MM.1S (cell line): ENCODE data around the gene CDH22.

Experiments
- DNase-seq: peaks from one replicate; pipeline ENCODE4 v3.0.0-alpha.2; 2015
- H2AFZ ChIP-seq: fragments of 300-600 bp; sonication (generic); 2 replicates; pipeline ENCODE4 v1.6.0; 2016; ENCODE audit warnings: antibody characterized with exemption, low read length
- H3F3A ChIP-seq: fragments of 300-600 bp; sonication (generic); 2 replicates; pipeline ENCODE4 v1.6.1; 2016; ENCODE audit warnings: mild to moderate bottlenecking, antibody characterized with exemption, low read length, moderate library complexity, mixed read lengths; ENCODE audit not compliant: insufficient read depth
- H3K27ac ChIP-seq: fragments of 300-600 bp; sonication (generic); 2 replicates; pipeline ENCODE4 v1.5.1; 2016; ENCODE audit warnings: mild to moderate bottlenecking, low read length
- H3K27me3 ChIP-seq: fragments of 300-600 bp; sonication (generic); replicated peaks from 2 replicates; pipeline ENCODE4 v1.6.0; 2016; ENCODE audit warnings: low read length; ENCODE audit not compliant: insufficient read depth
- H3K36me3 ChIP-seq: fragments of 300-600 bp; sonication (generic); replicated peaks from 2 replicates; pipeline ENCODE4 v1.6.1; 2016; ENCODE audit warnings: mild to moderate bottlenecking, low read length, mixed read lengths; ENCODE audit not compliant: insufficient read depth
- H3K4me1 ChIP-seq: fragments of 300-600 bp; sonication (generic); 2 replicates; pipeline ENCODE4 v1.6.1; 2016; ENCODE audit warnings: low read length, mixed read lengths
- H3K4me2 ChIP-seq: fragments of 300-600 bp; sonication (generic); 2 replicates; pipeline ENCODE4 v1.6.0; 2016; ENCODE audit warnings: low read depth, low read length
- H3K4me3 ChIP-seq: fragments of 300-600 bp; sonication (generic); 2 replicates; pipeline ENCODE4 v1.5.1; 2016; ENCODE audit warnings: low read length, mixed read lengths
- H3K79me2 ChIP-seq: fragments of 300-600 bp; sonication (generic); 2 replicates; pipeline ENCODE4 v1.6.1; 2016; ENCODE audit warnings: mixed run types, low read length, mixed read lengths
- H3K9ac ChIP-seq: fragments of 300-600 bp; sonication (generic); 2 replicates; pipeline ENCODE4 v1.6.1; 2016; ENCODE audit warnings: low read length, mixed read lengths
- H3K9me2 ChIP-seq: fragments of 300-600 bp; sonication (generic); replicated peaks from 2 replicates; pipeline ENCODE4 v1.6.1; 2016; ENCODE audit warnings: mild to moderate bottlenecking, low read length, mixed read lengths; ENCODE audit not compliant: insufficient read depth
- H3K9me3 ChIP-seq: fragments of 300-600 bp; sonication (generic); replicated peaks from 2 replicates; pipeline ENCODE4 v1.6.1; 2016; ENCODE audit warnings: mild to moderate bottlenecking, low read length, mixed read lengths; ENCODE audit not compliant: insufficient read depth
- H4K20me1 ChIP-seq: fragments of 300-600 bp; sonication (generic); 2 replicates; pipeline ENCODE4 v1.6.1; 2016; ENCODE audit warnings: mild to moderate bottlenecking, low read length, moderate library complexity, mixed read lengths; ENCODE audit not compliant: insufficient read depth
- EZH2 ChIP-seq: fragments of 300-600 bp; sonication (generic); optimal IDR thresholded peaks from 2 replicates; pipeline ENCODE3; 2017; ENCODE audit warnings: low read depth, mild to moderate bottlenecking, antibody characterized with exemption, low read length, mixed read lengths
- EZH2phosphoT487 ChIP-seq: fragments of 300-600 bp; sonication (generic); IDR thresholded peaks from 2 replicates; pipeline ENCODE4 v1.6.1; 2018; ENCODE audit warnings: antibody characterized with exemption, low read length
- TF ChIP-seq, protein P1 (sequence below): fragments of 300-600 bp; sonication (generic); IDR thresholded peaks from 2 replicates; pipeline ENCODE4 v1.5.1; 2016; ENCODE audit warnings: antibody characterized with exemption, low read length, mixed read lengths

The CDH22 gene

DNA sequence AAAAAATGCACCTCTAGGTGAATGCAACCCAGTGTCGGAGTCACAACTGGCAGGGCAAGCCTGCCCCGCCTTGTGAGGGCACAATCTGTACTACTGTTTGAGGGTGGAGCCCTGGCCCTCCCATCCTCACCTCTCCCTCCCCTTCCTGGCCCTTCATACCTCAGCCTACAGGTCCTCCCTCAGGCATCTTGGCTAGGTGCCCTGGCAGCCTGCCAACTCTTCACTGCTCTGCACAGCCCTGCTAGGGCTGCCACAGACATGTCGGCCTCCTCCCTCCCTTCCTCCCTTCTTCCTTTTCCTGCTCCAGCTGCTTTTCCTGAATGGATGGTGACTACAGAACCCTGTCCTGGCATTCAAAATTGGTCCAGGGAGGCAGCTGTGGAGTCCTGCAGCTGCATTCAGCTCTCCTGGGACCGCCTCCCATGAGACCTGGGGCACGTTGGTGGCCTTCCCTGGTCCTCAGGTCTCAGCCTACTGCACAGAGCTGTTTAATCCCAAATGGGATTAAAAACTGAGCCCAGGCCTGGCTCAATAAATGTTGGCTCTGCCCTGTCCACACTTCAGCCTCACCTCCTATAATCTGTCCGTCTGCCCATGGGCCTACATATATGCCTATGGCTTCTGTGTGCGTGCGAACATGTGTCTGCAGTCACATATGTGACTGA, 52.7 kb downstream of the CDH22 start:
- peak; percentile 39 for DNase-seq
- Histone ChIP-seq H3K4me2 (no peak overlapping the region), H3K9me2 (no peaks in the 10 kb centered on the region), H3F3A (no peaks in the 10 kb centered on the region), H3K79me2 (no peaks in the 10 kb centered on the region), H3K4me1 (no peaks in the 10 kb centered on the region), H3K27ac (no peak overlapping the region), H2AFZ (no peak overlapping the region), H3K9me3 (no peaks in the 10 kb centered on the region), H3K9ac (no peak overlapping the region), H4K20me1 (no peaks in the 10 kb centered on the region), H3K36me3 (no peaks in the 10 kb centered on the region), H3K27me3 (peaks cover 82% of the 10 kb centered on the region), H3K4me3 (no peak overlapping the region)
- no peak for TF ChIP-seq EZH2
- no peak for TF ChIP-seq EZH2phosphoT487

DNA sequence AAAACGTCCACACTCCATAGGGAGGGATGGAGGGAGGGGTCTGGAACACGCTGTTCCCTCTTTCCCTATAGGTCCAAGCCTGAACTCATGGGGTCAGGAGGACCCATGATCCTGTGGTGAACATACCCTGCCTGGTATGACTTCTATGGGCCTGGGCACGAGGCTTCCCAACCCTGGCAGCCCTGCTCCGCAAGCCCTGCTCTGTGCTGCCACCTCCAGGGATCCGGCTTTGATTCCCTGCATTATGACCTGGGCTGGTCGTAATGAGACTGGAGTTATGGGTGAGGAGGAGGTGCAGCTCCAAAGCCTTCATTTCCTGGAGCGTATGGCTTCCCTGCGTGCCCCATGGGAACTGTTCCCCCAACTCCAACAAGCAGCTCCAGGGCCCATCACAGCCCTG, 54.9 kb downstream of the CDH22 start:
- no peak for DNase-seq
- Histone ChIP-seq H3K9ac (no peak overlapping the region), H3K27me3 (peaks cover 81% of the 10 kb centered on the region), H2AFZ (no peak overlapping the region), H3K79me2 (no peaks in the 10 kb centered on the region), H3F3A (no peaks in the 10 kb centered on the region), H3K4me3 (no peak overlapping the region), H4K20me1 (no peaks in the 10 kb centered on the region), H3K27ac (no peak overlapping the region), H3K36me3 (no peaks in the 10 kb centered on the region), H3K4me2 (no peak overlapping the region), H3K4me1 (no peaks in the 10 kb centered on the region), H3K9me3 (no peaks in the 10 kb centered on the region), H3K9me2 (no peaks in the 10 kb centered on the region)
- no peak for TF ChIP-seq EZH2
- TF ChIP-seq EZH2phosphoT487, result no peak
- TF ChIP-seq, protein P1, sequence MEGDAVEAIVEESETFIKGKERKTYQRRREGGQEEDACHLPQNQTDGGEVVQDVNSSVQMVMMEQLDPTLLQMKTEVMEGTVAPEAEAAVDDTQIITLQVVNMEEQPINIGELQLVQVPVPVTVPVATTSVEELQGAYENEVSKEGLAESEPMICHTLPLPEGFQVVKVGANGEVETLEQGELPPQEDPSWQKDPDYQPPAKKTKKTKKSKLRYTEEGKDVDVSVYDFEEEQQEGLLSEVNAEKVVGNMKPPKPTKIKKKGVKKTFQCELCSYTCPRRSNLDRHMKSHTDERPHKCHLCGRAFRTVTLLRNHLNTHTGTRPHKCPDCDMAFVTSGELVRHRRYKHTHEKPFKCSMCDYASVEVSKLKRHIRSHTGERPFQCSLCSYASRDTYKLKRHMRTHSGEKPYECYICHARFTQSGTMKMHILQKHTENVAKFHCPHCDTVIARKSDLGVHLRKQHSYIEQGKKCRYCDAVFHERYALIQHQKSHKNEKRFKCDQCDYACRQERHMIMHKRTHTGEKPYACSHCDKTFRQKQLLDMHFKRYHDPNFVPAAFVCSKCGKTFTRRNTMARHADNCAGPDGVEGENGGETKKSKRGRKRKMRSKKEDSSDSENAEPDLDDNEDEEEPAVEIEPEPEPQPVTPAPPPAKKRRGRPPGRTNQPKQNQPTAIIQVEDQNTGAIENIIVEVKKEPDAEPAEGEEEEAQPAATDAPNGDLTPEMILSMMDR, result no peak

DNA sequence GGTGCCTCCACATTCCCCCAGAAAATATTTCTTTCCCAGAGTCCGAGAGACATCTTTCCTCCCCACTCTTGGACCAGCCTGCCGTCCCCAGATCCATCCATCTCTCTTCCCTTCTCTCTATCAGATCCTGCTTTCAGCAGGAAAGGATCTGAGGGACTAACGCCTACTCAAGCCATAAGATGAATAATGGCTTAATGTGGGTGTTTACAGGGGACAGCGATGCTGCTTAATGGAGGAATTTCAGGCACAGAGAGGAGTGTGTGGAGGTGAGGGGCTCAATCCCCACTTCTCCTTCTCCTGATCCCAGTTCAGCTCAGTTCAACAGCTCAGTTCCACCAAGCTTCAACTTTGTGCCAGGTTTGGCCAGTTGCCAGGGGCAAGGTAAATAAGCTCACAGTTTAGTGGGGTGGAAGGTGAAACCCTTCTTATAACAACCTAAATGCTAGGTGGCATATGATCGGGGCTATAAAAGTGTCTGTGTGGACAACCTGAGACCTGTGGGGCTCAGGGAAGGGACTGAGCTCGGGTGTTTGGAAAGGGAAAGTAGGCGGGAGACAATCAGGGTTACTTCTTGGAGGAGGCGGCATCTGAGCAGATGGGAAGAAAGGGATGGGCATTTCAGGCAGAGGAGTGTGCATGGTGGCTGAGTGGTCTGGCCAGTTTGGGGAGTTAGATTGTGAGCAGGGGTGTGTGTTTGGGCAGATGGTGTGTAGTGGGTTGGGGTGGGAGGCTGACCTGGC, 55.8 kb downstream of the CDH22 start:
- Histone ChIP-seq H3K4me3 (no peak overlapping the region), H3K27me3 (peaks cover 82% of the 10 kb centered on the region), H3F3A (no peaks in the 10 kb centered on the region), H3K9ac (no peak overlapping the region), H3K4me2 (no peak overlapping the region), H3K4me1 (no peaks in the 10 kb centered on the region), H3K9me3 (no peaks in the 10 kb centered on the region), H2AFZ (no peak overlapping the region), H3K79me2 (no peaks in the 10 kb centered on the region), H3K27ac (no peak overlapping the region), H3K9me2 (no peaks in the 10 kb centered on the region), H4K20me1 (no peaks in the 10 kb centered on the region), H3K36me3 (no peaks in the 10 kb centered on the region)
- DNase-seq, result no peak
- TF ChIP-seq EZH2phosphoT487, result no peak
- TF ChIP-seq EZH2, result no peak
- TF ChIP-seq, protein P1, result no peak

DNA sequence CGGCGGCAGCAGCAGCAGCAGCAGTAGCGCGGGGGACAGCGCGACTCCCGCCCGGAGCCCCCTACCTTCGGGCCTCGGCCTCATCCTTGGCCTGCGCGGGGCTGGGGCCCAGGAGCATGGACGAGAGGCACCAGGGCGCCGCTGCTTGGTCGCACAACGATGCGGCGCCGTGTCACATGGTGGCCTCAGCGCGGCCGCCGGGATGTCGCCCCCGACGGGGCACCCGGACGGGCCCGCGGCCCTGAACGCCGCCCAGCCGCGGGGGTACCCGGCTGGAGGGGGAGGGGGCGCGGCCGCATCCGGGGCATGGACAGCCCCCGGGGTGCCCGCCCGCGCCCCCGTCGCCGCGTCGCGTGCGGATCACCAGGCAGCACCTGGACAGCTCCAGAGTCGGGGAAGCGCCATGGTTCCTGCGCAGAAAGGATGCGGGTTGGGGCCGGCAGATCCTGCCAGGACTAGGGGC, 57.1 kb downstream of the CDH22 start:
- TF ChIP-seq, protein P1, result no peak
- no peak for TF ChIP-seq EZH2phosphoT487
- no peak for TF ChIP-seq EZH2
- no peak overlapping the region for H3K4me3 ChIP-seq
- H3K9ac ChIP-seq, result no peak overlapping the region
- H4K20me1 ChIP-seq, result no peaks in the 10 kb centered on the region
- DNase-seq, result no peak
- H3K27ac ChIP-seq, result no peak overlapping the region
- no peaks in the 10 kb centered on the region for H3K9me3 ChIP-seq
- no peaks in the 10 kb centered on the region for H3K4me1 ChIP-seq
- H3K9me2 ChIP-seq, result no peaks in the 10 kb centered on the region
- no peaks in the 10 kb centered on the region for H3K36me3 ChIP-seq
- H3K79me2 ChIP-seq, result no peaks in the 10 kb centered on the region
- H2AFZ ChIP-seq, result no peak overlapping the region
- peaks cover 86% of the 10 kb centered on the region for H3K27me3 ChIP-seq
- H3K4me2 ChIP-seq, result no peak overlapping the region
- H3F3A ChIP-seq, result no peaks in the 10 kb centered on the region
